Neuron (in vitro differentiated cells): ENCODE results near the gene ARL14.

Experiments
- H2AFZ ChIP-seq: one replicate; pipeline ENCODE4 v1.6.1; 2013; ENCODE audit warnings: low read depth, mild to moderate bottlenecking, inconsistent platforms, low read length, moderate library complexity
- H3K27me3 ChIP-seq: one replicate; pipeline ENCODE4 v1.6.1; 2013; ENCODE audit warnings: low read length; ENCODE audit not compliant: insufficient read depth
- H3K36me3 ChIP-seq: one replicate; pipeline ENCODE4 v1.6.1; 2013; ENCODE audit warnings: low read length; ENCODE audit not compliant: insufficient read depth
- H3K4me1 ChIP-seq: one replicate; pipeline ENCODE4 v1.6.1; 2013; ENCODE audit warnings: low read length; ENCODE audit not compliant: insufficient read depth
- H3K4me3 ChIP-seq: 2 replicates; pipeline ENCODE4 v1.5.1; 2013; ENCODE audit warnings: mild to moderate bottlenecking, low read length, moderate library complexity
- H3K9me3 ChIP-seq: one replicate; pipeline ENCODE4 v1.6.1; 2013; ENCODE audit warnings: low read length

ARL14 gene

GRCh38 chr3:160676547-160677303 is at the start of gene ARL14:
Gene ARL14 (plus strand): TSS chr3:160677160. CDS start chr3:160677347, 187 bp downstream.
- Histone ChIP-seq H3K4me1 (no peaks in the 10 kb centered on the region), H3K9me3 (no peaks in the 10 kb centered on the region), H3K4me3 (no peak within 1 kb of the TSS), H2AFZ (no peak within 1 kb of the TSS), H3K36me3 (no peaks in the 10 kb centered on the region), H3K27me3 (no peaks in the 10 kb centered on the region)

- Histone ChIP-seq H3K27me3 (no peaks in the 10 kb centered on the region), H3K4me3 (no peak overlapping the region), H3K4me1 (no peaks in the 10 kb centered on the region), H2AFZ (no peak overlapping the region), H3K36me3 (no peaks in the 10 kb centered on the region), H3K9me3 (no peaks in the 10 kb centered on the region)
Observed at GRCh38 chr3:160629491-160629890, 47.5 kb upstream of the ARL14 start.

GRCh38 chr3:160633361-160634083 is 43.4 kb upstream of the ARL14 start:
- H3K4me1 ChIP-seq = no peaks in the 10 kb centered on the region
- no peaks in the 10 kb centered on the region for H3K9me3 ChIP-seq
- H3K4me3 ChIP-seq = no peak overlapping the region
- H3K36me3 ChIP-seq = no peaks in the 10 kb centered on the region
- H2AFZ ChIP-seq = no peak overlapping the region
- no peaks in the 10 kb centered on the region for H3K27me3 ChIP-seq

- Histone ChIP-seq H3K4me1 (no peaks in the 10 kb centered on the region), H3K27me3 (no peaks in the 10 kb centered on the region), H2AFZ (no peak overlapping the region), H3K9me3 (no peaks in the 10 kb centered on the region), H3K36me3 (no peaks in the 10 kb centered on the region), H3K4me3 (no peak overlapping the region)
Observed at GRCh38 chr3:160635213-160635612, 41.7 kb upstream of the ARL14 start.

- H3K9me3 ChIP-seq = no peaks in the 10 kb centered on the region
- no peaks in the 10 kb centered on the region for H3K36me3 ChIP-seq
- no peak overlapping the region for H3K4me3 ChIP-seq
- no peaks in the 10 kb centered on the region for H3K27me3 ChIP-seq
- H3K4me1 ChIP-seq = peaks cover 2% of the 10 kb centered on the region
- H2AFZ ChIP-seq = no peak overlapping the region
Observed at GRCh38 chr3:160637086-160637485, 39.9 kb upstream of the ARL14 start.

GRCh38 chr3:160638184-160638583 is 38.8 kb upstream of the ARL14 start:
- H3K27me3 ChIP-seq = no peaks in the 10 kb centered on the region
- no peak overlapping the region for H2AFZ ChIP-seq
- no peak overlapping the region for H3K4me3 ChIP-seq
- peaks cover 4% of the 10 kb centered on the region for H3K4me1 ChIP-seq
- H3K9me3 ChIP-seq = no peaks in the 10 kb centered on the region
- H3K36me3 ChIP-seq = no peaks in the 10 kb centered on the region

GRCh38 chr3:160641665-160642309 is 35.2 kb upstream of the ARL14 start:
- no peaks in the 10 kb centered on the region for H3K27me3 ChIP-seq
- H3K4me1 ChIP-seq = peaks cover 9% of the 10 kb centered on the region
- H3K36me3 ChIP-seq = no peaks in the 10 kb centered on the region
- no peak overlapping the region for H3K4me3 ChIP-seq
- no peak overlapping the region for H2AFZ ChIP-seq
- no peaks in the 10 kb centered on the region for H3K9me3 ChIP-seq

- Histone ChIP-seq H3K36me3 (no peaks in the 10 kb centered on the region), H3K4me1 (peaks cover 9% of the 10 kb centered on the region)
Observed at GRCh38 chr3:160643994-160644393, 33.0 kb upstream of the ARL14 start.

GRCh38 chr3:160644491-160644890 is 32.5 kb upstream of the ARL14 start:
- Histone ChIP-seq H3K4me3 (no peak overlapping the region), H3K4me1 (peaks cover 9% of the 10 kb centered on the region), H3K9me3 (no peaks in the 10 kb centered on the region), H3K36me3 (no peaks in the 10 kb centered on the region), H3K27me3 (no peaks in the 10 kb centered on the region), H2AFZ (no peak overlapping the region)

More at GRCh38 chr3:160643994-160644393, 33.0 kb upstream of the ARL14 start:
- Histone ChIP-seq H3K27me3 (no peaks in the 10 kb centered on the region), H2AFZ (no peak overlapping the region), H3K9me3 (no peaks in the 10 kb centered on the region), H3K4me3 (no peak overlapping the region)

- H2AFZ ChIP-seq = no peak overlapping the region
- H3K4me1 ChIP-seq = peaks cover 9% of the 10 kb centered on the region
- no peaks in the 10 kb centered on the region for H3K27me3 ChIP-seq
- H3K9me3 ChIP-seq = no peaks in the 10 kb centered on the region
- no peak overlapping the region for H3K4me3 ChIP-seq
- no peaks in the 10 kb centered on the region for H3K36me3 ChIP-seq
Observed at GRCh38 chr3:160648701-160649100, 28.3 kb upstream of the ARL14 start.

- H3K4me3 ChIP-seq = no peak overlapping the region
- H3K4me1 ChIP-seq = peaks cover 4% of the 10 kb centered on the region
- no peaks in the 10 kb centered on the region for H3K27me3 ChIP-seq
- no peaks in the 10 kb centered on the region for H3K9me3 ChIP-seq
- H2AFZ ChIP-seq = no peak overlapping the region
- H3K36me3 ChIP-seq = no peaks in the 10 kb centered on the region
Observed at GRCh38 chr3:160649596-160649995, 27.4 kb upstream of the ARL14 start.

- no peak overlapping the region for H2AFZ ChIP-seq
- H3K27me3 ChIP-seq = no peaks in the 10 kb centered on the region
- no peaks in the 10 kb centered on the region for H3K9me3 ChIP-seq
- no peak overlapping the region for H3K4me3 ChIP-seq
- no peaks in the 10 kb centered on the region for H3K36me3 ChIP-seq
- peaks cover 4% of the 10 kb centered on the region for H3K4me1 ChIP-seq
Observed at GRCh38 chr3:160653512-160653911, 23.4 kb upstream of the ARL14 start.

- H3K36me3 ChIP-seq = no peaks in the 10 kb centered on the region
- no peaks in the 10 kb centered on the region for H3K27me3 ChIP-seq
- H2AFZ ChIP-seq = no peak overlapping the region
- no peaks in the 10 kb centered on the region for H3K9me3 ChIP-seq
- peaks cover 29% of the 10 kb centered on the region for H3K4me1 ChIP-seq
- H3K4me3 ChIP-seq = peak overlapping the region; percentile 1
Observed at GRCh38 chr3:160660902-160661301, 16.1 kb upstream of the ARL14 start.
